SK-N-SH (cell line): ENCODE data around the gene CCDC191. TPM values are rescaled to one million over a fixed set of nuclear protein-coding genes. Genes with fewer than 3 reads are reported as not detected.

Experiments
- CTCF ChIA-PET: fragments of 300-600, 350-600 bp; formaldehyde crosslinking; extraction: SDS; loops from one replicate; lab custom pipeline; 2021; lab: Yijun Ruan, JAX
- POLR2A ChIA-PET: fragments of 350-600 bp; sonication (Branson Sonifier 250); formaldehyde crosslinking; extraction: SDS; loops from one replicate; lab custom pipeline; 2020; ENCODE audit warnings: antibody characterized with exemption, inconsistent platforms; lab: Yijun Ruan, JAX
- DNase-seq: peaks from one replicate; pipeline ENCODE4 v3.0.0; 2012
- H2AFZ ChIP-seq: fragments of 200-600 bp; sonication (generic); 2 replicates; pipeline ENCODE4 v1.8.1; 2016; ENCODE audit warnings: antibody characterized with exemption, mild to moderate bottlenecking, low read depth
- H3F3A ChIP-seq: fragments of 200-600 bp; sonication (generic); replicated peaks from 2 replicates; pipeline ENCODE3; 2016; ENCODE audit warnings: antibody characterized with exemption, mild to moderate bottlenecking; ENCODE audit not compliant: insufficient read depth
- H3K27ac ChIP-seq, 2 experiments: fragments of 200-500 bp in 1 of 2; fragments of 200-600 bp in 1 of 2; sonication (Bioruptor generic) in 1 of 2; sonication (generic), shearing (Covaris generic) in 1 of 2; 2 replicates each; pipeline versions ENCODE4 v1.5.1 to v1.6.1; 2014 to 2016; ENCODE audit warnings: low read depth in 2 of 2, inconsistent platforms in 1 of 2, low read length in 1 of 2, mild to moderate bottlenecking in 1 of 2, mixed read lengths in 1 of 2
- H3K27me3 ChIP-seq: fragments of 200-600 bp; sonication (generic), shearing (Covaris generic); 2 replicates; pipeline ENCODE4 v1.6.1; 2016; ENCODE audit warnings: mixed run types; ENCODE audit not compliant: insufficient read depth
- H3K36me3 ChIP-seq, 2 experiments: fragments of 200-500 bp in 1 of 2; fragments of 200-600 bp in 1 of 2; sonication (Bioruptor generic) in 1 of 2; sonication (generic) in 1 of 2; replicated peaks in 1 of 2; 2 replicates each; pipeline versions ENCODE3 to v1.5.1; 2014 to 2016; ENCODE audit warnings: low read length in 1 of 2, mild to moderate bottlenecking in 1 of 2; ENCODE audit not compliant: insufficient read depth in 2 of 2, control insufficient read depth in 1 of 2
- H3K4me1 ChIP-seq, 2 experiments: fragments of 200-500 bp in 1 of 2; fragments of 200-600 bp in 1 of 2; sonication (Bioruptor generic) in 1 of 2; sonication (generic), shearing (Covaris generic) in 1 of 2; 2 replicates each; pipeline versions ENCODE4 v1.5.1 to v1.6.1; 2014 to 2016; ENCODE audit warnings: low read depth in 1 of 2, low read length in 1 of 2, mixed run types in 1 of 2; ENCODE audit not compliant: insufficient read depth in 2 of 2, control insufficient read depth in 1 of 2
- H3K4me2 ChIP-seq: fragments of 200-600 bp; sonication (generic), shearing (Covaris generic); 2 replicates; pipeline ENCODE4 v1.6.1; 2017; ENCODE audit warnings: mixed run types
- H3K4me3 ChIP-seq, 2 experiments: fragments of 200-500 bp in 1 of 2; fragments of 200-600 bp in 1 of 2; sonication (Bioruptor generic) in 1 of 2; sonication (generic), shearing (Covaris generic) in 1 of 2; 2 replicates each; pipeline versions ENCODE4 v1.5.1 to v1.8.1; 2014 to 2016; ENCODE audit warnings: low read depth in 2 of 2, inconsistent platforms in 1 of 2, low read length in 1 of 2, mild to moderate bottlenecking in 1 of 2, mixed read lengths in 1 of 2, moderate library complexity in 1 of 2
- H3K79me2 ChIP-seq: fragments of 200-600 bp; sonication (generic); 2 replicates; pipeline ENCODE4 v1.8.1; 2017; ENCODE audit warnings: mild to moderate bottlenecking; ENCODE audit not compliant: insufficient read depth
- H3K9ac ChIP-seq: fragments of 200-600 bp; sonication (generic); 2 replicates; pipeline ENCODE4 v1.6.1; 2017; ENCODE audit warnings: mixed run types
- H3K9me2 ChIP-seq: fragments of 200-600 bp; sonication (generic); 2 replicates; pipeline ENCODE4 v1.6.1; 2017; ENCODE audit warnings: mixed run types
- H3K9me3 ChIP-seq: fragments of 200-600 bp; sonication (generic); 2 replicates; pipeline ENCODE4 v1.6.1; 2017; ENCODE audit warnings: mixed run types, mild to moderate bottlenecking, moderate library complexity
- H4K20me1 ChIP-seq: fragments of 200-600 bp; sonication (generic); 2 replicates; pipeline ENCODE4 v1.6.1; 2017; ENCODE audit warnings: mild to moderate bottlenecking, mixed run types; ENCODE audit not compliant: insufficient read depth
- EP300 ChIP-seq, 2 experiments: IDR thresholded peaks; 2 replicates each; pipeline versions ENCODE4 v1.4.0 to v1.6.1; 2012; ENCODE audit warnings: borderline replicate concordance in 1 of 2, low read depth in 1 of 2, low read length in 1 of 2
- FOSL2 ChIP-seq: IDR thresholded peaks from 2 replicates; pipeline ENCODE4 v1.4.0; 2012; ENCODE audit warnings: low read depth, mild to moderate bottlenecking, moderate library complexity, borderline replicate concordance
- GABPA ChIP-seq: IDR thresholded peaks from 2 replicates; pipeline ENCODE4 v1.4.0; 2012; ENCODE audit warnings: low read depth, mild to moderate bottlenecking
- NFIC ChIP-seq: IDR thresholded peaks from 2 replicates; pipeline ENCODE4 v1.4.0; 2012; ENCODE audit warnings: borderline replicate concordance
- NRF1 ChIP-seq: IDR thresholded peaks from 2 replicates; pipeline ENCODE4 v1.6.1; 2012; ENCODE audit warnings: low read depth, mild to moderate bottlenecking, low read length
- RCOR1 ChIP-seq: fragments of 150-350 bp; IDR thresholded peaks from 2 replicates; pipeline ENCODE4 v1.6.1; 2017; ENCODE audit warnings: antibody characterized with exemption, low read length
- RFX5 ChIP-seq: IDR thresholded peaks from 2 replicates; pipeline ENCODE4 v1.6.1; 2012; ENCODE audit warnings: mild to moderate bottlenecking, improper control_type of control experiment, low read length
- RXRA ChIP-seq: IDR thresholded peaks from 2 replicates; pipeline ENCODE4 v1.4.0; 2012; ENCODE audit warnings: low read depth, mild to moderate bottlenecking, borderline replicate concordance
- SIN3A ChIP-seq: IDR thresholded peaks from 2 replicates; pipeline ENCODE4 v1.6.1; 2012; ENCODE audit warnings: low read depth, mild to moderate bottlenecking, low read length, moderate library complexity, borderline replicate concordance
- TAF1 ChIP-seq: IDR thresholded peaks from 2 replicates; pipeline ENCODE4 v1.6.1; 2012; ENCODE audit warnings: low read depth, mild to moderate bottlenecking, low read length, moderate library complexity, borderline replicate concordance
- TCF12 ChIP-seq: IDR thresholded peaks from 2 replicates; pipeline ENCODE4 v1.4.0; 2012
- TEAD4 ChIP-seq: IDR thresholded peaks from 2 replicates; pipeline ENCODE4 v1.4.0; 2012; ENCODE audit warnings: mild to moderate bottlenecking, borderline replicate concordance; ENCODE audit not compliant: insufficient read depth
- WGBS: methylation state at CpG from one replicate; pipeline ENCODE4 v1.1.6; 2017; ENCODE audit warnings: low lambda C conversion rate; 5-methylcytosine and 5-hydroxymethylcytosine counted together
- polyA plus RNA-seq, 3 experiments: library from polyadenylated mRNA; depleted of rRNA; stranded (reverse); fragments of >200 nt; gene quantifications; 2 replicates each; pipeline ENCODE4 v1.2.3, GENCODE V29; 2012
- TF ChIP-seq, protein P1 (sequence below): fragments of 150-350 bp; IDR thresholded peaks from 2 replicates; pipeline ENCODE4 v1.6.1; 2016; ENCODE audit warnings: mild to moderate bottlenecking, low read depth, low read length
- TF ChIP-seq, protein P2 (sequence below): IDR thresholded peaks from 2 replicates; pipeline ENCODE4 v1.4.0; 2012; ENCODE audit warnings: low read depth, borderline replicate concordance

CCDC191 gene
- polyA plus RNA-seq, 1 of the 3 experiments (the other 2 are of a cell fraction) = 3.1 TPM

DNA sequence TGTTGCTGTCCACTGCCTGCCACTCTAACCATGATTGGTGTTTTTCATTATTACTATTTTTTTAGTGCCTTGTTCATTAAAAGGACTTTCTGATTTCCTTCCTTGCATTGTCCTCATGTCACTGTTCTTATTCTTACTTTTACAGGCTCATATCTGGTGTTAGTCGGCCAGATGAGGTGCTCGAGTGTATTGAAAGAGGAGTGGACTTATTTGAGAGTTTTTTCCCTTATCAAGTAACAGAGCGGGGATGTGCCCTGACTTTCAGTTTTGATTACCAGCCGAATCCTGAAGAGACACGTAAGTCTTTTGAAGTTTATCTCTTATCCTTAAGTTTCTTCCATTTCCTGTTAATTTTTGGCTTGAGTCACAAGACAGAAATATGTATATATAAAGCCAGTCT, 23.4 kb upstream of the CCDC191 start:
- Histone ChIP-seq H3K27ac (peak overlapping the region in 1 of 2 experiments; percentile 38; a peak in 2 of 4 replicates), H3K36me3 (peaks cover 44 to 55% of the 10 kb centered on the region in 2 experiments), H4K20me1 (no peaks in the 10 kb centered on the region), H3F3A (peaks cover 18% of the 10 kb centered on the region), H3K9ac (peak overlapping the region; percentile 6; the same call in 1 of the 2 replicates), H3K9me3 (no peaks in the 10 kb centered on the region), H3K27me3 (no peaks in the 10 kb centered on the region), H3K4me2 (peak overlapping the region; percentile 28; the same call in 1 of the 2 replicates), H3K4me3 (no peak overlapping the region), H3K79me2 (no peaks in the 10 kb centered on the region), H3K9me2 (no peaks in the 10 kb centered on the region), H3K4me1 (peaks cover 0 to 9% of the 10 kb centered on the region in 2 experiments; a peak in 3 of 4 replicates), H2AFZ (no peak overlapping the region)
- ChIA-PET POLR2A (no interaction called here), CTCF (interaction anchor here (1.0 kb wide), 1 partner anchor 211 kb away, joined by 3 read pairs; no protein-coding TSS in a partner anchor)
- WGBS = 89% methylated on average over 5 of the region's 5 CpGs
- no peak for DNase-seq
- TF ChIP-seq SIN3A = no peak
- TF ChIP-seq, all 33 proteins: peak for 0

DNA sequence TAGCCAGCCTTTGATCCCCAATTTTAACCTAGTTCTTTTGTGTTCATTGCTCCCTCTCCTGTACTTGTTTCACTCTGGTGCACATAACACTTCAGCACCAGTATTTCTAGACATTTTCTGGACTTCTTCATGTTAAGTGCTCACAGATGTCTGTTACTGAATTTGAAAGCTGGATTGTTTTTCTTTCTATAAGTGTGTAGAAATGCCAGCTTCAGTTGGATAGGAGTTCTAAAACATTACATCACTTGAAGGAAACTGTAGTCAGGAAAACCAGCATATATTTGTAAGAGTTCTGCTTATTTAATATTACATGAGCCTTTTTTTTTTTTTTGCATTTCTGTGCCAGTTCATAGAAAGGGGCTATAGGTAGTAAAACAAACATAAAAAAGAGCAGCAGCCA, 21.8 kb upstream of the CCDC191 start:
- H3K4me1 ChIP-seq = peaks cover 0 to 9% of the 10 kb centered on the region in 2 experiments; a peak in 3 of 4 replicates

DNA sequence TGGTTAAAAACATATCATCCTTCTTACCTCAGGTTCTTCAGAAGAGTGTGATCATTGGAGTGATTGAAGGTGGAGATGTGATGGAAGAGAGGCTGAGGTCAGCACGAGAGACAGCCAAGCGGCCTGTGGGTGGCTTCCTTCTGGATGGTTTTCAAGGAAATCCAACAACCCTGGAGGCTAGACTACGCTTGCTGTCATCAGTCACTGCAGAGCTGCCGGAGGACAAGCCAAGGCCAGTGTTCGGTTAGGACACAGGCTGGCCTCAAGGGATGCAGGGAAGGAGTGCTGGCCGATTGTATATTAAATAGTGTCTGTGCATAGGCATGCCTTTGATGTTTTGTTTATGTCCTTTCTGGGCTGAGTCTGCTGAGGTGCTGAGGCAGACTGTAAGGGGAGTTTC, 20.4 kb upstream of the CCDC191 start:
- Histone ChIP-seq H4K20me1 (no peaks in the 10 kb centered on the region), H3K27me3 (no peaks in the 10 kb centered on the region), H3K27ac (no peak overlapping the region), H3K9me2 (no peaks in the 10 kb centered on the region), H3K36me3 (peaks cover 49 to 56% of the 10 kb centered on the region in 2 experiments), H3K4me1 (peaks cover 0 to 9% of the 10 kb centered on the region in 2 experiments; a peak in 3 of 4 replicates), H3F3A (peaks cover 12% of the 10 kb centered on the region), H3K4me3 (no peak overlapping the region), H2AFZ (no peak overlapping the region), H3K9me3 (no peaks in the 10 kb centered on the region), H3K79me2 (no peaks in the 10 kb centered on the region), H3K9ac (no peak overlapping the region), H3K4me2 (no peak overlapping the region)
- ChIA-PET CTCF (interaction anchor here (1.5 kb wide), 1 partner anchor 21 kb away, joined by 4 read pairs; no protein-coding TSS in a partner anchor), POLR2A (no interaction called here)
- WGBS = 93% methylated on average over 4 of the region's 6 CpGs
- no peak for DNase-seq
- TF ChIP-seq FOSL2 (no peak), RCOR1 (no peak), TEAD4 (no peak), NRF1 (no peak), TCF12 (no peak), NFIC (no peak), SIN3A (no peak), TAF1 (no peak), GABPA (no peak), EP300 (IDR thresholded peaks at IDR 0.05; ENCODE audit: borderline replicate concordance in 1 of 2, low read depth in 1 of 2, low read length in 1 of 2) (no peak), RXRA (no peak)
- TF ChIP-seq, protein P1, sequence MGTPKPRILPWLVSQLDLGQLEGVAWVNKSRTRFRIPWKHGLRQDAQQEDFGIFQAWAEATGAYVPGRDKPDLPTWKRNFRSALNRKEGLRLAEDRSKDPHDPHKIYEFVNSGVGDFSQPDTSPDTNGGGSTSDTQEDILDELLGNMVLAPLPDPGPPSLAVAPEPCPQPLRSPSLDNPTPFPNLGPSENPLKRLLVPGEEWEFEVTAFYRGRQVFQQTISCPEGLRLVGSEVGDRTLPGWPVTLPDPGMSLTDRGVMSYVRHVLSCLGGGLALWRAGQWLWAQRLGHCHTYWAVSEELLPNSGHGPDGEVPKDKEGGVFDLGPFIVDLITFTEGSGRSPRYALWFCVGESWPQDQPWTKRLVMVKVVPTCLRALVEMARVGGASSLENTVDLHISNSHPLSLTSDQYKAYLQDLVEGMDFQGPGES = no peak
- TF ChIP-seq, protein P2, sequence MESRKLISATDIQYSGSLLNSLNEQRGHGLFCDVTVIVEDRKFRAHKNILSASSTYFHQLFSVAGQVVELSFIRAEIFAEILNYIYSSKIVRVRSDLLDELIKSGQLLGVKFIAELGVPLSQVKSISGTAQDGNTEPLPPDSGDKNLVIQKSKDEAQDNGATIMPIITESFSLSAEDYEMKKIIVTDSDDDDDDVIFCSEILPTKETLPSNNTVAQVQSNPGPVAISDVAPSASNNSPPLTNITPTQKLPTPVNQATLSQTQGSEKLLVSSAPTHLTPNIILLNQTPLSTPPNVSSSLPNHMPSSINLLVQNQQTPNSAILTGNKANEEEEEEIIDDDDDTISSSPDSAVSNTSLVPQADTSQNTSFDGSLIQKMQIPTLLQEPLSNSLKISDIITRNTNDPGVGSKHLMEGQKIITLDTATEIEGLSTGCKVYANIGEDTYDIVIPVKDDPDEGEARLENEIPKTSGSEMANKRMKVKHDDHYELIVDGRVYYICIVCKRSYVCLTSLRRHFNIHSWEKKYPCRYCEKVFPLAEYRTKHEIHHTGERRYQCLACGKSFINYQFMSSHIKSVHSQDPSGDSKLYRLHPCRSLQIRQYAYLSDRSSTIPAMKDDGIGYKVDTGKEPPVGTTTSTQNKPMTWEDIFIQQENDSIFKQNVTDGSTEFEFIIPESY = no peak

More for the DNA sequence above, 21.8 kb upstream of the CCDC191 start:
- Histone ChIP-seq H3K4me3 (no peak overlapping the region), H3K27ac (peak overlapping the region in 1 of 2 experiments; percentile 18; a peak in 1 of 4 replicates), H3K9me3 (no peaks in the 10 kb centered on the region), H2AFZ (no peak overlapping the region), H3K27me3 (no peaks in the 10 kb centered on the region), H3K4me2 (no peak overlapping the region), H3F3A (peaks cover 18% of the 10 kb centered on the region), H3K9me2 (no peaks in the 10 kb centered on the region), H3K79me2 (no peaks in the 10 kb centered on the region), H3K9ac (no peak overlapping the region), H4K20me1 (no peaks in the 10 kb centered on the region), H3K36me3 (peaks cover 52 to 56% of the 10 kb centered on the region in 2 experiments)
- CTCF ChIA-PET = interaction anchor here (1.5 kb wide), 1 partner anchor 23 kb away, joined by 4 read pairs; no protein-coding TSS in a partner anchor
- DNase-seq = no peak
- POLR2A ChIA-PET = no interaction called here
- TF ChIP-seq NFIC (no peak), TAF1 (no peak), SIN3A (no peak), RFX5 (no peak)
